GM18505 (cell line): ENCODE measurements around the gene IER3.
A peak's percentile ranks its signal among the peaks of the same experiment; 100 is the strongest.

Source experiments
- ATAC-seq: cut with Tn5 transposase; IDR thresholded peaks from one replicate; pipeline ENCODE4 v1.9.1; 2021; ENCODE audit not compliant: unreplicated experiment
- POLR2A ChIP-seq: IDR thresholded peaks from 4 replicates; pipeline ENCODE4 v1.6.1; 2011; ENCODE audit warnings: borderline replicate concordance; ENCODE audit not compliant: insufficient read depth, insufficient read length; ENCODE audit errors: extremely low read depth

Gene IER3, protein sequence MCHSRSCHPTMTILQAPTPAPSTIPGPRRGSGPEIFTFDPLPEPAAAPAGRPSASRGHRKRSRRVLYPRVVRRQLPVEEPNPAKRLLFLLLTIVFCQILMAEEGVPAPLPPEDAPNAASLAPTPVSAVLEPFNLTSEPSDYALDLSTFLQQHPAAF

DNA sequence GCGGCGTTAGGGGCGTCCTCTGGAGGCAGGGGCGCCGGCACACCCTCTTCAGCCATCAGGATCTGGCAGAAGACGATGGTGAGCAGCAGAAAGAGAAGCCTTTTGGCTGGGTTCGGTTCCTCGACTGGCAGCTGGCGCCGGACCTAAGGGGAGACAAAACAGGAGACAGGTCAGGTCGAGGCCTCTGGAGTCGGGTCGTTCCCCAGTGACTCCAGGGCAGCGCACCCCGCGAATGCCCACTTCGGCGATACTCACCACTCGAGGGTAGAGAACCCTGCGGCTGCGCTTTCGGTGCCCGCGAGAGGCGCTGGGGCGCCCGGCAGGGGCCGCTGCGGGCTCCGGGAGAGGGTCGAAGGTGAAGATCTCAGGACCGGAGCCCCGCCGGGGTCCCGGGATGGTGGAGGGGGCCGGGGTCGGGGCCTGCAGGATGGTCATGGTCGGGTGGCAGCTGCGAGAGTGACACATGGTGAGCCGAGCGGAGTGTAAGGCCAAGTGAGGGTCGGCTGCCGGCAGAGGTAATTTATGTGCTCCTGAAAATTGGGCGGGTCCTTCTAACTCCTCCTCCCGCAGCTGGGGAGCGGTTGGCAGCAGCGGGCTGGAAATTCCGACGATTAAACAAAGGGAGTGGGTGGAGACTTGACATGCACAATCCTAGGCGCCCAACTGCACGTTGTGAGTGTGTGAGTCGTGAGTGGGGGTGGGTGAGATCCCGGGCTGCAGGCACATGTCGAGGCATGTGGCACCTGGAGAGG is at the start of gene IER3:
Gene IER3, minus strand, starts transcription at position 494 of the 752 bp plus-strand sequence. Its CDS starts 29 bp downstream, at position 465.
- TF ChIP-seq POLR2A, result peak; percentile 98
- no peak for ATAC-seq

DNA sequence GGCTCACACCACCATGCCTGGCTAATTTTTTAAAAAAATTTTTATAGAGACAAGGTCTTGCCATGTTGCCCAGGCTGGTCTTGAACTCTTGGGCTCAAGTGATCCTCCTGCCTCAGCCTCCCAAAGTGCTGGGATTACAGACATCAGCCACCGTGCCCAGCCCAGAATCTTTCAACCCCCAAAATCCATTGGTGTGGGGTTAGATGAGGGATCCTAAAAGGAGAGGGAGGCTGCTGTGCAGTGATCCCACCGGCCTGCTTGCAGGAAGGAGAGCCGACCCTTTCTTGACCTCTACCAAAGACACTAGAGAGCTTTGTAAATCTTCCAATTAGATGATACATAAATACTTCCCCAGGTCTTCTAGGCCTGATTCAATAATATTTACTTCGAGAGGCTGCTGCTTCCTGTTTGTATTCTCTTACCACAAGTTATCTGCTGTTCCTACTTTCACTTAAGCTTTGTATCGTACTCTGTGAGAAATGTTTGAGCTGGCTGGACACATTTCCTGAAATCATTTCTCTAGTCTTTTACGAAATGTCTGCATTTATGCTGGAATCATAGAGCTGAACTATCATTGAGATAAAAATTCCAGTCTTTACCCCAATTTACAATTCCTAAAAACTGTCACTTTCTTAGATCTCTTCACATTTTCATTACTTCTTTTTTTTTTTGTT is 49.3 kb upstream of the IER3 start:
- no peak for TF ChIP-seq POLR2A
- ATAC-seq, result no peak

DNA sequence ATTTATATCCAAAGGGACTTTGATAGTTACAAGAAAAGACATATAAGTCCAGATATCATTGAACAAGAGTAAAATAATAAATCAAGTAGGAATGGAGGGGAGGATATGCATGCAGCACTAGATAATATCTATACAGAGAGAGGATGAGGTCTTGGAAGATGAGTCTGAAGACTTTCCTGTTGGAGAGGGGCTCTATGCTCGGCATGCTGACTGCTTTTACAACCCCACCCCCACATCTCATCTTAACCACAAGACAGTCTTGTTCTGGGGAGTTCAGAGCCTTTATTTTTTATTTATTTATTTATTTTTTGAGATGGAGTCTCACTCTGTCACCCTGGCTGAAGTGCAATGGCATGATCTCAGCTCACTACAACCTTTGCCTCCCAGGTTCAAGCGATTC is 48.4 kb upstream of the IER3 start:
- TF ChIP-seq POLR2A, result no peak
- ATAC-seq, result no peak

- TF ChIP-seq POLR2A, result no peak
- no peak for ATAC-seq
These were observed 46.5 kb upstream of the IER3 start for GRCh38 chr6:30790724-30791383.

DNA sequence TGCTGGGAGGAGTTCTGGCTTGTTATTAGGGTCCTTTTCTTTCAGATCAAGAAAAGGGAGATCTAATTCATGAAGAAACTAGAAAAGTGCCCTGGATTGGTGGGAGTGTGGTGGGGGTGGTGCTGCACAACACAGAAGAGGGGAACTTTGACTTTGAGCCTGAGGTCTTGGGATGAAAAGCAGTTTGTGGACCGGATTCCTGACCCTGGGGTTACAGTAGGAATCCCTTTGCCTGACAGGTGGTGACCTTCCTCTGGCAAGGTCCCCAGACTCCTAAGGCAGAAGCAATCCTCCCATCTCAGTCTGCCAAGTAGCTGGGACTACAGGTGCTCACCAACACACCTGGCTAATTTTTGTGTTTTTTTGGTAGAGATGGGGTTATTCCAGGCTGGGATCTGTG is 45.3 kb upstream of the IER3 start:
- TF ChIP-seq POLR2A, result no peak

DNA sequence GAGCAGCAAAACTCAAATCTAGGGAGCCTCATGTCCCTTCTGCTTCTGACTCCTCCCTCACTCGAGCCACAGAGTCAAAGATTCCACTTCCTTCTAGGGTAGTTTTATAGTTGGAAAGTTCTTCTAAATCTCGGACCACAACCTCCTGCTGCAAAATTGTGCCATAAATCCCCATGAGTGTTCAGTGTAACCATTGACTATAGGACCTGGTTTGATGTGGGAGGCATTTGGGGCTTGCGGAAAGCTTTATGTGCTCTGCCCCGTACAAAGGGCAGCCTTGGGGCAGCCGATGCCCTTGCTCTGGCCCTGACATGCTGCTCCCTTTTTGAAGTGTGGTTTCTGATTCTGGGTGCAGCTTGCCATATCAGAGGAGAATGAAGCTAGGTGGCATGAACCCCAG is 43.6 kb upstream of the IER3 start:
- no peak for ATAC-seq
- no peak for TF ChIP-seq POLR2A

More for the DNA sequence above, 45.3 kb upstream of the IER3 start:
- no peak for ATAC-seq

GRCh38 chr6:30782425-30783014 is 38.2 kb upstream of the IER3 start:
- no peak for ATAC-seq
- no peak for TF ChIP-seq POLR2A

GRCh38 chr6:30781743-30782424 is 37.5 kb upstream of the IER3 start:
- no peak for TF ChIP-seq POLR2A
- ATAC-seq, result no peak

DNA sequence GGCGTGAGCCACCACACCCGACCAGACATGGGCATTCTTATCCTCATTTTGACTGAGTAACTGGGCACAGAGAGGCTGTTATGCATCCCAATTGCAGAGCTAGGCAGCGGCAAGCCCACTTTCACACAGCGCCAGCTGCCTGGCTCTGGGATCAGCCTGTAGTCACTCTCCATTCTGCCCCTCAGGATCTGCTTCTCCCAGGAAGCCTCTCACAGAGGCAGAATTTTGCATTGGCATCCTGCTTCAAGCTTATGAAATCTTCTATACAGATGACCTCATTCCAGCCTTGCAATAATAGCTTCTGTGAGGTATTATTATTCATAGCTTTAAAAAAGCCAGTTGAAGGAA is 37.0 kb upstream of the IER3 start:
- no peak for TF ChIP-seq POLR2A
- ATAC-seq, result no peak

DNA sequence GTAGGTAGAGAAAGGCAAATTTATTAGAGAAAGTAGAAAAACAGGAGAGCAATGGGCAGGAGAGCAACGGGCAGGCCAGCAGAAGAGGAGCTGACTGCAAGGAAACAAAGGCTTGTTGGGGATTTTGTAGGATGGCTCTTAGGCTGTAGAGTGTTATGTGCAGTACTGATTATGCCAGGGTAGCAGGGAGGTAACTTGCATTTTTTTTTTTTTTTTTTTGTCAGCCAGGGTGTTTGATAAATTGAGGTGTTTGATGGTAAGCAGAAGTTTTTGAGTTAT is 36.2 kb upstream of the IER3 start:
- no peak for TF ChIP-seq POLR2A

GRCh38 chr6:30779850-30780641 is 35.7 kb upstream of the IER3 start:
- ATAC-seq, result no peak
- no peak for TF ChIP-seq POLR2A

More for the DNA sequence above, 36.2 kb upstream of the IER3 start:
- no peak for ATAC-seq

DNA sequence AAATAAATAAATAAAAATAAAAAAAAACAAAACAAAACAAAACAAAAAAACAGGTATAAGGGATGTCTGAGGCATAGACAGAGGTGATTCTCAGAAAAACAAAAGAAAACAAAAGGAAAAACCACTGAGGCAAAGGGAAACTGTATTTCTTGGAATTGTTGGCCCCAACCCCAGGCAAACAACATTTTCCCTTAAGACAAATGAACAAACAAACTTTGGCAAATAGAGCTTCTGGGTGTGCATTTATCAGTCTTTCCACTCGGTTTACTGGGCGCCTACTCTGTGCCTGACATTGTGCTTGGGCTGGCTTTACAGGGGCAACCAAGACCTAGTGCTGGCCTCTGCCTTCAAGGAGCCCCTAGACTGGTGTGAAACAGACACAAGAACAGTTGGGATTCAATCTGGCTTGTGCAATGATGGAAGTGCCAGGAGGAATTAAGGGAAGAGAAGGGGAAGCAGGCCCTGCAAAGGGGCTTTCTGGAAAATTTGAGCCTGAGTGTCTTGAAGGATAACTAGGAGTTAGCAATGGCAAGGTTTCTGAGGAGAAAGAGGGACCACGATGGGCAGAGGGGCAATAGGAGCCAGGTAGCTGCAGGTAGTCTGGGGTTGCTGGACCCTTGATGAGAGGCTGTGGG is 33.8 kb upstream of the IER3 start:
- ATAC-seq, result no peak
- TF ChIP-seq POLR2A, result no peak
